Activated T-cell treated with anti-CD3 and anti-CD28 coated beads, Interleukin-2, amount 50 U/mL, for 48 hours (primary cell): ENCODE results near the gene GNPTAB.
"Not testable (repeated sequence)": the region's sequence is repeated elsewhere in the genome, so short reads cannot be mapped to it uniquely, and the experiment has no call there.

Experiments
- DNase-seq, 2 experiments: peaks; one replicate each; pipeline ENCODE4 v3.0.0-alpha.2; 2020

The GNPTAB gene

GRCh38 chr12:101850199-101850598 is 19.4 kb upstream of the GNPTAB start:
- no peak for DNase-seq

DNA sequence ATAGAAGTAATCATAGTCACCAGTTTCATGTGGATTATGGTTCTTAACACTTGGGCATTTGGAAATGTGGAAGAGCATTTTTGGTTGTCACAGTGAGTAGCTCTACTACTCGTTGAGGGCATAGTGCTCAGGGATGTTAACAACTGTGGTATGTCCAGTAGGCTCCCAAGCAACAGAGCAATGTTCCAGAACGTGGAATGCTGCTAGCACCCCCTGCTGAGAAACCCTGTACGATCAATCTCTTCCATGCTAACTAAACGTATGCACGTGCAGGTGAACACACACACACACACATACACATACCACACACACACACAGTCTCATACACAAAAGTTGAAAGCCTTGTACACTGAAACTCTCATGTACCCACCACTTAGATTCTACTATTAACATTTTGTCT is 16.6 kb upstream of the GNPTAB start:
- DNase-seq, result no peak

GRCh38 chr12:101845137-101845711 is 14.5 kb upstream of the GNPTAB start:
- DNase-seq, result no peak

- DNase-seq, result no peak
Observed at GRCh38 chr12:101841069-101841468, 10.3 kb upstream of the GNPTAB start.

DNA sequence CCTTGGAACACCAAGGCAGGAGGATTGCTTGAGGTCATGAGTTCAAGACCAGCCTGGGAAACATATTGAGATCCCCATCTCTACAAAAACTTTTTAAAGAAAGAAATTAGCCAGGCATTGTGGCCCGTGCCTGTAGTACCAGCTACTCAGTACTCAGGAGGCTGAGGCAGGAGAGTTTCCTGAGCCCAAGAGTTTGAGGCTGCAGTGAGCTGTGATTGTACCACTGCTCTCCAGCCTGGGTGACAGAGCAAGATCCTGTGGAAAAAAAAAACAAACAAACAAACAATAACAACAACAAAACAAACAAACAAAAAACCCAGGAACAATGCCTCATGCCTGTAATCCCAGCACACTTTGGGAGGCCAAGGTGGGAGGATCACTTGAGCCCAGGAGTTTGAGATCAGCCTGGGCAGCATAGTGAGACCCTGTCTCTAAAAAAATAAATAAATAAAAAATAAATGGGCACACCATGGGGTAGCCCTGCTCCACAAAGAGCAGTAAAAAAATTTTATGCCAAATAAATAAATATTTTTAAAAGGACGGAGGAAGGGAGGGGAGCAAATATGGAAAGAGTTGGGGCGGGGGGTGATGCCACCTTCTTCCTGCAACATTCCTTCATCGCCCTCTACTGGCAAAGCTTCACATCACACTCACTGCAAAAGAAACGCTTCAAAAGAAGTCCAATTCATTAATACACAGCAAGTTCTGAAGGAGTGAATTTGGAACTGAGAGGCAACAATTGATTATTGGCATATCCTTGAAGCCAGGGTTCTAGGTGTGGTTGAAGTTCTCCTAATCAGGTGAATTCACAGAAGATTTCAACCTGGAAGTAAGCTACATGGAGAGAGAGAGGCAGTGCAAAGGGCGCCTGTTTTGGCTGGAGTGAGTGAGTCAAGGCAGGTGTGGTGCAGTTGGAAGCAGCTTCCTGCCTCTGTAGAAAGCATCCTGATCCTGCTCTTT is 8.8 kb upstream of the GNPTAB start:
- peak; percentile 72 to 74 for DNase-seq

DNA sequence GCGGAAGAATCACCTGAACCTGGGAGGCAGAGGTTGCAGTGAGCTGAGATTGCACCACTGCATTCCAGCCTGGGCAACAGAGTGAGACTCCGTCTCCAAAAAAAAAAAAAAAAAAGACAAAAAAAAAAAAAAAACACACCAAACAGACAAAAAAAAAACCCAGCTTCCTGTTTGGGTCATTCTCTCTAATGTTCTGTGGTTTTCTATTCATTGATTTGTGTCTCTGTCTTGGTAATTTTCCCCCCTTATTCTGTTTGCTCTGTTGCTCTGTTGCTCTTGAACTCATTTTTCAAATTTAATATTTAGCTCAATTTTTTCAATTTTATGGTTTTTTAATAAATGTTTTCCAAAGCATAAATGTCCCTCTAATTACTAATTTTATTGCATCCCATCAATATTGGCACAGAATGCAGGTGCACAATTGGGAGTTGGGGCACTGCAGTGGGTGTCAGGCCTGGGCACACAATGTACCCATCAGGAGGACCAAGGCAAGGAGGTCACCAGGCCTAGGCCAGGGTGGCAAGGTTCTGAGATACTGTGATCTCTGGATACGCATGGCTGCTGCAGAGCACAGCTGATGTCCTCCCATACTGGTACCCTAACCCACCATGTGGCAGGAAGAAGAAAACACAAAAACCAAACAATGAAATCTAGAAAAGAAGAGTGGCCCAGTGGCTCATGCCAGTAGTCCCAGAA is 8.0 kb upstream of the GNPTAB start:
- DNase-seq, result no peak

DNA sequence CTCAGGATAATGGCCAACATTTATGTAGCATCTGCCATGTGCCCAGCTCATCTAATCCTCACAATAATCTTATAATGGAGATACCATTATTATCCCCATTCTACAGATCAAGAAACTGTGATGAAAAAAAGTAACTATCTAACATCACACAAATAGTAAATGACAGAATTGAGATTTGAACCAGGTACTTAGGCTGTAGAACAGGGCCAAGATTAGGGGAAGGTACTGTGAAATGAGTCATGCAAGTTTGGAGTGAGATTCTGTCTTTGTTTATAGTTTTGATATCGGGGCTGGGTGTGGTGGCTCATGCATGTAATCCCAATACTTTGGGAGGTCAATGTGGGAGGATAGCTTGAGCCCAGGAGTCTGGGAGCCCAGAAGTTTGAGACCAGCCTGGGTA is 1.3 kb upstream of the GNPTAB start:
- DNase-seq, result no peak

- no peak for DNase-seq
Observed at GRCh38 chr12:101829639-101830366, 956 bp downstream of the GNPTAB start.

GRCh38 chr12:101828463-101829196 is 2.1 kb downstream of the GNPTAB start:
- no peak for DNase-seq

DNA sequence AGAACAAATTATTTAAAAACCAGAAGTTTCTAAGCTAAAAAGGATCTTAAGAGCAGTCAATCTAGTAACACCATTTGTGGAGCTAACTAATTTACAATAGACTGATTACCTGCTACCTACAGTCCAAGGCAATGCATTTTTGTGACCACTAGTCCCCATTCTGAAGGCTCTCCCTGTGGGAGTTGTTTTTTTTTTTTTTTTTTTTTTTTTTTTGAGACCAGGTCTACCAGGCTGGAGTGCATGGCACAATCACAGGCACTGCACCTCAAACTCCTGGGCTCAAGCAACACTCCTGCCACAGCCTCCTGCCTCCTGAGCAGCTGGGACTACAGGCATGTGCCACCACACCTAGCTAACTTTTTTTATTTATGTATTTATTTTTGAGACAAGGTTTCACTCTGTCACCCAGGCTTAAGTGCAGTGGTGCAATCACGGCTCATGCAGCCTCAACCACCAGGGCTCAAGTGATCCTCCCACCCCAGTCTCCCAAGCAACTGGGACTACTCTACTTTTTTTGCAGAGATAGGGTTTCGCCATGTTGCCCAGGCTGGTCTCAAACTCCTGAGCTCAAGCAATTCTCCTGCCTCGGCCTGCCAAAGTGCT is 3.9 kb downstream of the GNPTAB start:
- DNase-seq, result no peak

DNA sequence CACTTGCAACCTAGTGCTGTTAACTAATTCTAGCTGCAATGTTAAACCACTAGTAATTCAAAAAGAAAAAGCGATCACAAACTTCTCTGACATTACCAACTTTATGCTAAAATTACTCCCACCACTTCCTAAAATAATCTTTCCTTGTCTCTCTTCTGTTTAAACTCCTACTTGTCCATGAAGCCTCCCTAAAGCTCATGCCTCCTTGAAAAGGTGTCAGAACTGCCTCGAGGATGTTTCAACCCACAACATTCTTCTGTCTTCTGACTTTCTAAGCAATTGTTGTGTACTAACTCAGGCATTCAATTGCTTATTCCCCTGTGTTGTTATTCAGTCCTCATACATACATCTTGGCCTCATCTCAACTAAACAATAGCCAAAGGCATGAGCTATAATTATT is 5.9 kb downstream of the GNPTAB start:
- DNase-seq, result no peak

GRCh38 chr12:101823891-101824290 is 6.9 kb downstream of the GNPTAB start:
- peak; percentile 62 to 70 for DNase-seq

DNA sequence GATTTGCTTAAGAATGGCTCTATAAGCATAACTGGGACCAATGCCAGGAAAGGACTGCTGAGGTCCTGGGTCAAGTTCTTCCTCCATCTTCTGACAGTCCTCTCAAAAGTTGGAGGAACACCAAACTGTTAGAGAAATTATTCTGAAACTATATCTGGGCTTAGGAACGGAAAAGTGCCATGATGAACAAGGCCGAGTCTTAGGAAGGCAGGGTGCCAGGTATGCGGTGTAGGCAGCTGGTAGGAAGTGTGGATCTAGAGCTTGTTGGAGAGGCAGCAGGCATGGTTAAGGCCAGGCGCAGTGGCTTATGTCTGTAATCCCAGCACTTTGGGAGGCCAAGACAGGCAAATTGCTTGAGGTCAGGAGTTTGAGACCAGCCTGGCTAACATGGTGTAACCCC is 7.7 kb downstream of the GNPTAB start:
- DNase-seq, result no peak

- DNase-seq, result no peak
Observed at GRCh38 chr12:101819467-101819866, 11.3 kb downstream of the GNPTAB start.

- DNase-seq, result not testable (repeated sequence)
Observed at GRCh38 chr12:101818689-101819088, 12.1 kb downstream of the GNPTAB start.

DNA sequence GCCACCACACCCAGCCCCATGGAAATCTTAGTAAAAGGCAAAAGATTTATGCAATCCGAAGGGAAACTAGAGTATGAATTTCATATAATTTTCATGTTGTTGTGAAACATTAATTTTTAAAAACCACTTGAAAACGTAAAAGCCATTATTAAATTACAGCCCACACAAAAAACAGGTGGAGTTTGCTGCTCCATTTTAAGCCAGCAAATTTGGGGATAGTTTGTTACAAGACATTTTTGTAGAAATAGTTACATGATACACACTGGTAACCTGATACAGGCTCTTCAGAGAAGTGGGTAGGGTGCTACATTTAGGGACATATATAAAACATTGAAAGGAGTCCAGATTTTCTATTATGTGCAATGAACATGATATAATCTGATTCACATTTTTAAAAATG is 17.6 kb downstream of the GNPTAB start:
- no peak for DNase-seq

- not testable (repeated sequence) for DNase-seq
Observed at GRCh38 chr12:101812716-101813115, 18.0 kb downstream of the GNPTAB start.

GRCh38 chr12:101811342-101811741 is 19.4 kb downstream of the GNPTAB start:
- DNase-seq, result not testable (repeated sequence)

- no peak for DNase-seq
Observed at GRCh38 chr12:101809208-101809607, 21.6 kb downstream of the GNPTAB start.

GRCh38 chr12:101806265-101806664 is 24.5 kb downstream of the GNPTAB start:
- DNase-seq, result no peak

GRCh38 chr12:101804409-101804808 is 26.4 kb downstream of the GNPTAB start:
- no peak for DNase-seq

DNA sequence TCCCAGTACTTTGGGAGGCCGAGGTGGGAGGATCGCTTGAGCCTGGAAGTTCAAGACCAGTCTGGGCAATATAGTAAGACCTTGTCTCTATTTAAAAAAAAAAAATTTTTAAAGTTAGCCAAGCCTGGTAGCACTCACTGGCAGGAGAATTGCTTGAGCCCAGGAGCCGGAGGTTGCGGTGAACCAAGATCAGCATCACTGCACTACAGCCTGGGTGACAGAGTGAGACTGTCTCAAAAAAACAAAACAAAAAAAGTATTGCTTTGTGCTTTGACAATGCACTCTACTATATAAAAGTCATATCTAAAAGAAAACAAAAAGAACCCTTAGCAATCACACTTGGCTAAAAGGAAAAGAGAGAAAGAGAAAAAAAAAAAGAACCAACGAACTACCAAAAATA is 26.8 kb downstream of the GNPTAB start:
- DNase-seq, result no peak
